Loucy (cell line): ENCODE data around the gene TBC1D22A.

ENCODE experiments used
- H2AFZ ChIP-seq: fragments of 200-600 bp; sonication (generic); 2 replicates; pipeline ENCODE4 v1.6.0; 2016; ENCODE audit warnings: antibody characterized with exemption, mild to moderate bottlenecking, low read length, moderate library complexity
- H3F3A ChIP-seq: fragments of 200-600 bp; 2 replicates; pipeline ENCODE4 v1.6.0; 2016; ENCODE audit warnings: antibody characterized with exemption, low read depth, mild to moderate bottlenecking
- H3K27me3 ChIP-seq: fragments of 200-600 bp; sonication (generic); 2 replicates; pipeline ENCODE4 v1.6.1; 2014; ENCODE audit warnings: low read length, mild to moderate bottlenecking; ENCODE audit not compliant: insufficient read depth, poor library complexity, severe bottlenecking
- H3K36me3 ChIP-seq: fragments of 200-600 bp; sonication (generic); 2 replicates; pipeline ENCODE4 v1.6.1; 2016; ENCODE audit warnings: low read length; ENCODE audit not compliant: insufficient read depth
- H3K4me1 ChIP-seq: fragments of 200-600 bp; sonication (generic); 2 replicates; pipeline ENCODE4 v1.5.1; 2014; ENCODE audit warnings: low read length, mild to moderate bottlenecking; ENCODE audit not compliant: insufficient read depth, poor library complexity, severe bottlenecking
- H3K4me2 ChIP-seq: fragments of 200-600 bp; sonication (generic); 2 replicates; pipeline ENCODE4 v1.6.0; 2014; ENCODE audit warnings: antibody characterized with exemption, low read length, low read depth, mild to moderate bottlenecking; ENCODE audit not compliant: poor library complexity, severe bottlenecking
- H3K4me3 ChIP-seq: fragments of 200-600 bp; sonication (generic); 2 replicates; pipeline ENCODE4 v1.5.1; 2014; ENCODE audit warnings: low read length, mild to moderate bottlenecking, mixed read lengths; ENCODE audit not compliant: poor library complexity, severe bottlenecking
- H3K79me2 ChIP-seq: fragments of 200-600 bp; sonication (generic); 2 replicates; pipeline ENCODE4 v1.6.1; 2014; ENCODE audit warnings: low read length; ENCODE audit not compliant: insufficient read depth
- H3K9ac ChIP-seq: fragments of 200-600 bp; sonication (generic); 2 replicates; pipeline ENCODE4 v1.6.0; 2014; ENCODE audit warnings: mild to moderate bottlenecking, low read depth, low read length, moderate library complexity; ENCODE audit not compliant: poor library complexity, severe bottlenecking
- H3K9me2 ChIP-seq: fragments of 200-600 bp; sonication (generic); replicated peaks from 2 replicates; pipeline ENCODE4 v1.6.1; 2016; ENCODE audit warnings: low read depth, low read length, mixed read lengths
- H3K9me3 ChIP-seq: fragments of 200-600 bp; sonication (generic); 2 replicates; pipeline ENCODE4 v1.6.1; 2014; ENCODE audit warnings: mild to moderate bottlenecking, antibody characterized with exemption, low read length, low read depth; ENCODE audit not compliant: insufficient read depth
- H4K20me1 ChIP-seq: fragments of 200-600 bp; sonication (generic); 2 replicates; pipeline ENCODE4 v1.6.0; 2014; ENCODE audit warnings: antibody characterized with exemption, low read length, mild to moderate bottlenecking; ENCODE audit not compliant: insufficient read depth, poor library complexity, severe bottlenecking
- CTCF ChIP-seq: fragments of 200-600 bp; sonication (generic); conservative IDR thresholded peaks from 2 replicates; pipeline ENCODE4 v1.5.1; 2014; ENCODE audit warnings: mild to moderate bottlenecking, antibody characterized with exemption, low read length
- EZH2phosphoT487 ChIP-seq: fragments of 200-600 bp; IDR thresholded peaks from 2 replicates; pipeline ENCODE4 v1.6.1; 2018; ENCODE audit warnings: antibody characterized with exemption, mild to moderate bottlenecking, moderate library complexity, borderline replicate concordance

Gene TBC1D22A

GRCh38 chr22:46936378-46936903 lies 174.0 kb downstream of the TBC1D22A start:
- Histone ChIP-seq H2AFZ (no peak overlapping the region), H3K9ac (no peak overlapping the region), H3K4me2 (no peak overlapping the region), H3K9me2 (no peaks in the 10 kb centered on the region), H3K4me3 (no peak overlapping the region), H3K27me3 (no peaks in the 10 kb centered on the region), H3K36me3 (no peaks in the 10 kb centered on the region; the same call in 1 of the 2 replicates), H4K20me1 (no peaks in the 10 kb centered on the region), H3K4me1 (peaks cover 36% of the 10 kb centered on the region), H3F3A (no peaks in the 10 kb centered on the region), H3K9me3 (no peaks in the 10 kb centered on the region), H3K79me2 (peaks cover 4% of the 10 kb centered on the region; the same call in 1 of the 2 replicates)
- TF ChIP-seq CTCF (no peak), EZH2phosphoT487 (no peak)

GRCh38 chr22:46937185-46937584 lies 174.7 kb downstream of the TBC1D22A start:
- H3K27me3 ChIP-seq = no peaks in the 10 kb centered on the region
- no peaks in the 10 kb centered on the region; the same call in 1 of the 2 replicates for H3K36me3 ChIP-seq
- no peak overlapping the region for H3K4me2 ChIP-seq
- peaks cover 36% of the 10 kb centered on the region for H3K4me1 ChIP-seq
- no peaks in the 10 kb centered on the region for H4K20me1 ChIP-seq
- no peak overlapping the region for H2AFZ ChIP-seq
- no peaks in the 10 kb centered on the region for H3K9me3 ChIP-seq
- H3K9ac ChIP-seq = no peak overlapping the region
- TF ChIP-seq EZH2phosphoT487 (no peak), CTCF (no peak)
- H3K9me2 ChIP-seq = no peaks in the 10 kb centered on the region
- no peak overlapping the region for H3K4me3 ChIP-seq
- peaks cover 4% of the 10 kb centered on the region; the same call in 1 of the 2 replicates for H3K79me2 ChIP-seq
- no peaks in the 10 kb centered on the region for H3F3A ChIP-seq

- no peak for TF ChIP-seq EZH2phosphoT487
- TF ChIP-seq CTCF = no peak
- H3F3A ChIP-seq = no peaks in the 10 kb centered on the region
- no peaks in the 10 kb centered on the region for H4K20me1 ChIP-seq
- H3K79me2 ChIP-seq = peaks cover 4% of the 10 kb centered on the region; the same call in 1 of the 2 replicates
- no peaks in the 10 kb centered on the region for H3K9me3 ChIP-seq
- H3K4me1 ChIP-seq = peaks cover 35% of the 10 kb centered on the region
- no peaks in the 10 kb centered on the region for H3K27me3 ChIP-seq
- no peak overlapping the region for H2AFZ ChIP-seq
- H3K4me3 ChIP-seq = no peak overlapping the region
- no peak overlapping the region for H3K4me2 ChIP-seq
- H3K9me2 ChIP-seq = no peaks in the 10 kb centered on the region
- H3K9ac ChIP-seq = no peak overlapping the region
- no peaks in the 10 kb centered on the region; the same call in 1 of the 2 replicates for H3K36me3 ChIP-seq
These were observed 175.5 kb downstream of the TBC1D22A start for GRCh38 chr22:46937939-46938338.
